Measurements from ENCODE around the gene CLCNKA. TPM values are rescaled to one million over a fixed set of nuclear protein-coding genes. Genes with fewer than 3 reads are reported as not detected.
"Not testable (repeated sequence)": the region's sequence is repeated elsewhere in the genome, so short reads cannot be mapped to it uniquely, and the experiment has no call there.

The CLCNKA gene
- total RNA-seq, 1 experiment from 2014 or later, result not detected

GRCh38 chr1:16054598-16055540 lies 33.0 kb downstream of the CLCNKA start:
- Histone ChIP-seq H3K4me3 (ENCODE audit: low read length) (no peak overlapping the region), H3K9me3 (ENCODE audit: low read length) (no peaks in the 10 kb centered on the region), H3K4me1 (ENCODE audit: low read length) (peaks cover 4% of the 10 kb centered on the region), H3K4me2 (ENCODE audit: low read depth, low read length, poor library complexity, severe bottlenecking) (no peak overlapping the region), H3K9ac (ENCODE audit: low read length) (no peak overlapping the region), H3K79me2 (ENCODE audit: low read length) (no peaks in the 10 kb centered on the region), H3K36me3 (ENCODE audit: insufficient read depth, low read length) (no peaks in the 10 kb centered on the region), H3K27me3 (ENCODE audit: low read length) (no peaks in the 10 kb centered on the region), H2AFZ (ENCODE audit: low read length) (no peak overlapping the region), H4K20me1 (ENCODE audit: insufficient read depth, low read depth, low read length) (0 out of 2 replicates have a peak, but pooled peaks cover 3% of the 10 kb centered on the region), H3K9me2 (replicated peaks; ENCODE audit: insufficient read depth, low read length) (no peaks in the 10 kb centered on the region), H3K27ac (ENCODE audit: low read length) (no peak overlapping the region)
- DNase-seq, result no peak

- Histone ChIP-seq H3K36me3 (ENCODE audit: insufficient read depth, low read length) (no peaks in the 10 kb centered on the region), H3K27ac (ENCODE audit: low read length) (no peak overlapping the region), H3K9me2 (replicated peaks; ENCODE audit: insufficient read depth, low read length) (no peaks in the 10 kb centered on the region), H3K9me3 (ENCODE audit: low read length) (no peaks in the 10 kb centered on the region), H3K27me3 (ENCODE audit: low read length) (no peaks in the 10 kb centered on the region), H3K4me1 (ENCODE audit: low read length) (peaks cover 7% of the 10 kb centered on the region), H3K4me2 (ENCODE audit: low read depth, low read length, poor library complexity, severe bottlenecking) (no peak overlapping the region), H3K9ac (ENCODE audit: low read length) (no peak overlapping the region), H4K20me1 (ENCODE audit: insufficient read depth, low read depth, low read length) (0 out of 2 replicates have a peak, but pooled peaks cover 3% of the 10 kb centered on the region), H2AFZ (ENCODE audit: low read length) (no peak overlapping the region), H3K79me2 (ENCODE audit: low read length) (no peaks in the 10 kb centered on the region), H3K4me3 (ENCODE audit: low read length) (no peak overlapping the region)
- peak; percentile 93 for DNase-seq
Observed at GRCh38 chr1:16055613-16056520, 34.0 kb downstream of the CLCNKA start.

DNA sequence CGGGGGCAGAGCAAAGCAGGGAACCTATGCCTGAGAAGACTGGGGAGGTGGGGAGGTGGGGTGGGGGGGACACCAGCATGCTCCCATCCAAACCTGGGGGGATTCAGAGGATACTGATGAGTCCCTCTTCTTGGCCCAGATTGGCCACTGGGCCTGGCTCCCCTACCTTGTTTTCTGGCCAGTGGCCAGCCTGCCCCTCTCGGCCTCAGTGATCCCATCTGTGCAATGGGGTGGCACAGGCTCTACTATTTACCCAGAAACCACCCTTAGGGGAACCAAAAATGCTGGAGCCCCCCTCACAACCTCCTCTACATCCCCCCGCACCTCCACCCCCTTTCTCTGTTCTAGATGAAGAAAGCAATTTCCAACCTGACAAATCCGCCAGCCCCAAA lies 34.7 kb downstream of the CLCNKA start:
- not testable (repeated sequence) for H3K4me2 ChIP-seq (ENCODE audit: low read depth, low read length, poor library complexity, severe bottlenecking); H2AFZ ChIP-seq (ENCODE audit: low read length); H3K79me2 ChIP-seq (ENCODE audit: low read length); H3K9me2 ChIP-seq (replicated peaks; ENCODE audit: insufficient read depth, low read length); H3K9ac ChIP-seq (ENCODE audit: low read length); H3K36me3 ChIP-seq (ENCODE audit: insufficient read depth, low read length); DNase-seq; H3K4me3 ChIP-seq (ENCODE audit: low read length); H3K9me3 ChIP-seq (ENCODE audit: low read length); H4K20me1 ChIP-seq (ENCODE audit: insufficient read depth, low read depth, low read length); H3K27ac ChIP-seq (ENCODE audit: low read length); H3K27me3 ChIP-seq (ENCODE audit: low read length)
- peaks cover 13% of the 10 kb centered on the region for H3K4me1 ChIP-seq (ENCODE audit: low read length)

DNA sequence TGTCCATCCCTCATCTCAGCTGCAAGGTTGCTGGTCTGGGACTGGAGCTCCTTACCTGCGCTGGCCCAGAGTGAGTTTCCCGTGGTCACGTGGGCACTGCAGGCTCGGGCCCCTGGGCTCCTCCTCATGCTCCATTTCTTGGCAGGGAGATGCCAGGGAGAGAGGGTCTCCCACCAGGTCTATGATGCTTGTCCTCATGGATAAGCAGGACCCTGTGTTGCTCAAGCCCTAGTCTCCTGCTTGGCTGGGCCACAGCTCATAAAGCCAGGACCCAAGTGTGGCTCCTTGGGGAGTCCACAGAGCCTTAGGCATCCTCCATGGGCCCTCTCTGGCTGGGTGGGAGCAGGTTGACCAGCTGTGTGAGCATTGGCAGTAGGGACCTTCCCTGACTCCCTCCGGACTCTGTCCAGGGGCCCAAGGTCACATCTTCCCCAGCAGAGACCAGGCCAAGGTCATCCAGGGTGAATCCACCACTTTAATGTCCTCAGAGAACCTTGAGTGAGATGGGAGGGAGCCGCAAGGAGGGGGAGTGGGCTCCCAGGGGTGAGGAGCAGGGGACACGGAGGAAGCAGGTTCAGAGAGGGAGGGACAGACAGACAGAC lies 35.6 kb downstream of the CLCNKA start:
- not testable (repeated sequence) for H3K27ac ChIP-seq (ENCODE audit: low read length); H3K9ac ChIP-seq (ENCODE audit: low read length); H3K36me3 ChIP-seq (ENCODE audit: insufficient read depth, low read length); H3K27me3 ChIP-seq (ENCODE audit: low read length); H3K4me3 ChIP-seq (ENCODE audit: low read length); H3K9me2 ChIP-seq (replicated peaks; ENCODE audit: insufficient read depth, low read length); H2AFZ ChIP-seq (ENCODE audit: low read length); H3K4me2 ChIP-seq (ENCODE audit: low read depth, low read length, poor library complexity, severe bottlenecking); H4K20me1 ChIP-seq (ENCODE audit: insufficient read depth, low read depth, low read length); DNase-seq; H3K9me3 ChIP-seq (ENCODE audit: low read length); H3K79me2 ChIP-seq (ENCODE audit: low read length)
- peaks cover 13% of the 10 kb centered on the region for H3K4me1 ChIP-seq (ENCODE audit: low read length)

- H3K9me3 ChIP-seq (ENCODE audit: low read length); H4K20me1 ChIP-seq (ENCODE audit: insufficient read depth, low read depth, low read length); H3K4me2 ChIP-seq (ENCODE audit: low read depth, low read length, poor library complexity, severe bottlenecking); H3K27me3 ChIP-seq (ENCODE audit: low read length); H3K9ac ChIP-seq (ENCODE audit: low read length); H3K27ac ChIP-seq (ENCODE audit: low read length); H3K79me2 ChIP-seq (ENCODE audit: low read length); DNase-seq; H2AFZ ChIP-seq (ENCODE audit: low read length); H3K4me3 ChIP-seq (ENCODE audit: low read length); H3K9me2 ChIP-seq (replicated peaks; ENCODE audit: insufficient read depth, low read length); H3K36me3 ChIP-seq (ENCODE audit: insufficient read depth, low read length): not testable (repeated sequence)
- peaks cover 13% of the 10 kb centered on the region for H3K4me1 ChIP-seq (ENCODE audit: low read length)
Observed at GRCh38 chr1:16058394-16059120, 36.7 kb downstream of the CLCNKA start.

- Histone ChIP-seq H3K4me2 (ENCODE audit: low read depth, low read length, poor library complexity, severe bottlenecking) (peak overlapping the region; percentile 35), H3K9me2 (replicated peaks; ENCODE audit: insufficient read depth, low read length) (no peaks in the 10 kb centered on the region), H4K20me1 (ENCODE audit: insufficient read depth, low read depth, low read length) (no peaks in the 10 kb centered on the region), H3K9ac (ENCODE audit: low read length) (no peak overlapping the region), H3K4me1 (ENCODE audit: low read length) (peaks cover 12% of the 10 kb centered on the region), H2AFZ (ENCODE audit: low read length) (no peak overlapping the region), H3K4me3 (ENCODE audit: low read length) (no peak overlapping the region), H3K36me3 (ENCODE audit: insufficient read depth, low read length) (no peaks in the 10 kb centered on the region), H3K27ac (ENCODE audit: low read length) (no peak overlapping the region), H3K79me2 (ENCODE audit: low read length) (no peaks in the 10 kb centered on the region), H3K9me3 (ENCODE audit: low read length) (no peaks in the 10 kb centered on the region), H3K27me3 (ENCODE audit: low read length) (no peaks in the 10 kb centered on the region)
- DNase-seq, result peak; percentile 75
Observed at GRCh38 chr1:16061266-16061665, 39.4 kb downstream of the CLCNKA start.

GRCh38 chr1:16061989-16062686 lies 40.3 kb downstream of the CLCNKA start:
- not testable (repeated sequence) for H3K9me3 ChIP-seq (ENCODE audit: low read length); H3K9ac ChIP-seq (ENCODE audit: low read length)

More at GRCh38 chr1:16061989-16062686, 40.3 kb downstream of the CLCNKA start:
- H3K27ac ChIP-seq (ENCODE audit: low read length); H3K36me3 ChIP-seq (ENCODE audit: insufficient read depth, low read length); H2AFZ ChIP-seq (ENCODE audit: low read length); H3K4me3 ChIP-seq (ENCODE audit: low read length); DNase-seq; H3K27me3 ChIP-seq (ENCODE audit: low read length); H3K9me2 ChIP-seq (replicated peaks; ENCODE audit: insufficient read depth, low read length); H3K4me2 ChIP-seq (ENCODE audit: low read depth, low read length, poor library complexity, severe bottlenecking); H4K20me1 ChIP-seq (ENCODE audit: insufficient read depth, low read depth, low read length); H3K79me2 ChIP-seq (ENCODE audit: low read length): not testable (repeated sequence)
- peaks cover 21% of the 10 kb centered on the region for H3K4me1 ChIP-seq (ENCODE audit: low read length)
